Stimulated activated CD8-positive, alpha-beta memory T cell treated with anti-CD3 and anti-CD28 coated beads, Interleukin-12 subunit alpha, Interleukin-12 subunit beta, amount 100 ng/mL, for 24 hours (primary cell): Measurements from ENCODE around the gene KLHL42.
A peak's percentile ranks its signal among the peaks of the same experiment; 100 is the strongest.
"Not testable (repeated sequence)": the region's sequence is repeated elsewhere in the genome, so short reads cannot be mapped to it uniquely, and the experiment has no call there.

Experiments
- DNase-seq: peaks from one replicate; pipeline ENCODE4 v3.0.0-alpha.2; 2020; ENCODE audit errors: extremely low read depth

KLHL42 gene

DNA sequence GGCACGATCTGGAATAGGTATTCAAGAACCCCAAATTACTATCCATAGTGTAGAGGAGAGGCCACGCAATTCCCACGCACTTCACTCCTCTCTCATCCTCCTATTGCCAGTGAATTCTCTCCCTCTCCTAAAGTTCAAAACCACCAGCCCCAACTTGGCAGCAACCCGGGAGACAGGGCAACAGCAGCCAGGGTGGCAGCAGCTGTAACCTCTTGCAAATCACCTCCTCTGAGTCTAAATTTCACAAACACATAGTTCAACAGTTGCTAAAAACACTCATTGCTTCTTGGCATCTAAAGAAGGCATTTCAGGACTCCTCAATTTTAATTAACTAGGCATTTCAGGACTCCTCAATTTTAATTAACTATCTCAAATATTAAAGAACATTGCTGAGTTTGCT, 37.7 kb downstream of the KLHL42 start:
- DNase-seq = no peak

DNA sequence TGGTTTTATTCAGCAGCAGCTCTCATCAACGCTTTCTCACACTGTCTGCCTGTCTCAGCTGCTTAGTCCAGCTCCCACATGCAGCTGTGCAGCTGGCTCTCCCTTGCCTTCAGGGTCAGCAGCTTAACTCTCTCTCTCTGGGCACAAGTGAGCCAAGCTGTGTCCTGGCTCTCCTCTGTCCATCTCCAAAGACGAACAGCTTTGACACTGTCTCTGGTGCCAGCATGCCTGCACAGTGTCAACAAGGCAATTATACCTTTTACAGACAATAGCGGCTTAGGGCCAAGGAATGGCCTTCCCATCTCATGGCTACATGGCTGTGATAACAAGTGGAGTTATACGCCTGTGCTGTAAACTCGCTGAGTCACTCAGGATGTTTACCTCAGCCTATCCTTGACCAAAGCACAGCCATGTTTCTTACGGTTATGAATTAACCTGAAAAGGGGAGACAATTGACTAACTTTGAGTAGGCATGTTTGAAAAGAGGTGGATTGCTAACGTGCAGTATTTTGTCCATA, 38.4 kb downstream of the KLHL42 start:
- no peak for DNase-seq

DNA sequence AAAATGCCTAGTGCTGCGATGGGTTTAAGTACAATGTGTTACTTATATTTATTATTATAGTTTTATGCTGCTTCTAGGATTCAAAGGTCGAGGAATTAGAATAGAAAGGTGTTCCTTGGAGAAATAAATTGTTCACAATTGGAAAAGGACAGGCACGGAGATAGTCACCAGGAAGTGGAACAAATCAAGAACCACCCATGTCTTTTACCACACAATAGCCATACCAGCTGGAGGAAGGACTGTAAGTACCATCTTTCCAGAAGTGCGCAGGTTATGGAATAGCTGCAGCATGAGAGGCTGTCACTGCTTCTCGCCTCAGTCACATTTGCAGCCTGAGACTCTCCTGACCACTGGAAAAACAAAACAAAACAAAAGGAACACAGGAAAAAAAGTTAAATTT, 40.5 kb downstream of the KLHL42 start:
- DNase-seq = no peak

DNA sequence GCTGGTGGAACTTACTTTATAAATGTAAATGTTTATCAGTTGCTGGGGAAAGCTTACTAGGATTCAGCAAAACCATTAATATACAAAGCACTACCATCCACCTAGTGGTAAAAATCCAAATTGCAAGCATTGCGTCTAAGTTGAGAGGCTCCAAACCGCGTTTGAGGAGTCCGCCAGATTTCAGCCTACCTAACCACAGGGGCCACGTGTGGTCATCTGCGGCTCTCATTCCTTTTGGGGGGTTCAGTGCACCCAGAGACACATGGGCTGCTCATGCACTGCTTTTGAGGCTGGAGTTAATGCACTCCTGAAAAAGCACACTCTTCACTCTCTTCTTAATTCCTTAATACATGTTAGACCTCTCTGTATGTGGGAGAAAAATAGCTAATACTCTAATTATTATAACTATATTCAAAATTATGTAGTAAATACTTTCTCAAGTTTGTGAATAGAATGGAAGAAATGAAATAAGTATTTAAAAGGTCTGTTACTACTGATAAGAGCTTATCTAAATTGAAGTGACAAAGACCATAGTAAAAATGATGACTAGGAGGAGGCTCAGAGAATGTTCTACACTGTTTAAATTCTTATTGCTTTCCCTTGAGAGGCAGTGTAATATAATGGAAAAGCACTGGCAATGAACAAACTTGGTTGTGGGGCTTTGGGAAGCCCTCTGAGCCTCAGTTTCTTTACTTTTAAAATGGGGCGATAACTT, 41.4 kb downstream of the KLHL42 start:
- DNase-seq = peak; percentile 12

DNA sequence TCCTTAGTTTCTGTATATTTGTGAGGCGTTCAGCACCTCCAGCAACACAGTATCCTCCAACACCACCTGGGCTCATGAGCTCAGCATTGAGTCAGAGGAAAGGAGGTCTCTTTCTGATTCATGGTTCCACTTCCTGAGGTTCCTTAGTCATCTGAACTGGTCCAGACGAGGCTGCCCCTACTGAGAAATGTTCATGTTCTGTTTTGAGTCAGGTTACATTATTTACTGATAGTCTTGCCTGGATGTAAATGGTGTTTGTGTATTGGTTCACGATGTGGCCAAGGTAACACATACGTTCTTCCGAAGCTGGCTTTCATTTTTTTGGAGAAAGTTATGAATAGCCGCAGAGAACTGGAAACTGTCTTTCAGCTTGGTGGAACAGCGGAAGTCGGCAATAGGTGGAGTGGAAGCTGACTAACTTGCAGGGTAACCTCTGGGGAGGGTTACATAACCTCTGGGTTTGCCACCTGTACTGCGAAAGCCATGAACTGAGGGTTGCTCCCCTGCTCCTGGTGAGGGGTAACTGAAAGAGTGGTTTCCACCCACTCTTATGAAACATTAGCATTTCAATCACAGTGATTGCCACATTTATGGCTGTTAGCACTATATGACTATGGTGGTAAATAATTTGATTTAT, 42.2 kb downstream of the KLHL42 start:
- peak; percentile 19 for DNase-seq

DNA sequence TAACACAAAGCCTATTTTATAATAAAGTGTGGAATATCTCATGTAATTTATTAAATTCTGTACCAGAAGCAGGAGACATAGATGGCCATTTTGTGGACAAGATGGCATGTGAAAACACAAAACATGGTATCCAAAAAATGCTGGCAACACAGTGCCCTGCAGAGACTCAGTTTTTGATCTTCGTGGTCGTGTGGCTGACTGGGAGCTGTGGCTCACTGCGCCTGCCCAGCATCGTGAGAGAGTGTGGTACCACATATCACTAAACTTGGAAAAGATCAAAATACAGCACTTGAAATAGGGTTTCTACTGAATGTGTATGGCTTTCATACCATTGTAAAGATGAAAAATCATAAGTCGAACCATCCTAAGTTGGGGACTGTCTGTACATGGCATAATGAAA, 43.0 kb downstream of the KLHL42 start:
- DNase-seq = no peak

DNA sequence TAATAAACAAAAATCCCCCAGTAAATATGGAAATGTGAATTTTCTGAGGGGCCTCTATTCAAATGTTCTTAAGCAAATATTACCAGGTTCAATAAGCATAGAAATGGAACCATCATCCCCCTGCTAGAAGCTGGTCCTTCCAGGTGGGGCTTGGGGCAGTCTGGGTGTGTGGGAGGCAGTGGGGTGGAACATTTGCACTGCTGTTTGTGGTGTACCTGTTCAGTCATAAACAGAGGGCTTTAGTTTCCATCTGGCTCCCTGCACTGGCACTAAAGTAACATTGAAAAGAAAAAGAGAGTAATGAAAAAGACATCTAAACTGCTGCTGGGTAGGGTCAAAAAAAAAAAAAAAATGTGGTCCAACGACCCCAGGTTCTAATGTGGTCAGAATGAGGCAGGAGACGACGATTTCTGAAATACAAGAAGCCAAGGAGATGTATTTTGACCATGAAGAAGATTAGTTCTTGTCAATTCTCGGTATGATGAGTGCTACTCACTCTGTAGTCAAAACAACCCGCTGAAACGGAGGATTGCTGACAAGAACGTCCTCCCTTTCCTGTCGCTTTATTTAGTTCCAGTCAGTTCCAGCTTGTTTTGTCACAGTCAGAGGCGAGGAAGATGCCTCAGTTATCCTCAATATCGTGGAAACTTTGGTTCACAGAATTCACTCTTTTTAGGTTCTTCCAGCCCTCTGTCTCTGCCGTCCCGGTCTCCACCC, 44.3 kb downstream of the KLHL42 start:
- DNase-seq = no peak

DNA sequence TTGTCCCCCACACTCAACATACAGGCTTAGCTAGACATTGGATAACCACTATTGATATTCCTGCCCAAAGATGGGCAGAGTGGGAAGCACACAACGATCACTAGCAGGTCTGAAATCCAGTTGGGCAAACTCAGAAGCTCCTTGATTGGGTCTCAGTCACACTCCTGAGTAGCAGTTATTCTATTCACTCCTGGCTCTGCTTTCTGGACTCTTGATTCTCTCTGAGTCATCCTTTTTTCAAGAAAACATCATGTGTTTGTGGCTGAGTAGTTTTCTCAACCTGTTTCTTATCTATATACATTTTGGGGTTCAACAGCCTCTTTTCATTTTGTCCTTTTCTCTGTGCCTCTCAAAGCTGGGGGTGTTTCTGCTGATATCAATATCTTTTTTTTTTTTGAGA, 46.0 kb downstream of the KLHL42 start:
- no peak for DNase-seq

DNA sequence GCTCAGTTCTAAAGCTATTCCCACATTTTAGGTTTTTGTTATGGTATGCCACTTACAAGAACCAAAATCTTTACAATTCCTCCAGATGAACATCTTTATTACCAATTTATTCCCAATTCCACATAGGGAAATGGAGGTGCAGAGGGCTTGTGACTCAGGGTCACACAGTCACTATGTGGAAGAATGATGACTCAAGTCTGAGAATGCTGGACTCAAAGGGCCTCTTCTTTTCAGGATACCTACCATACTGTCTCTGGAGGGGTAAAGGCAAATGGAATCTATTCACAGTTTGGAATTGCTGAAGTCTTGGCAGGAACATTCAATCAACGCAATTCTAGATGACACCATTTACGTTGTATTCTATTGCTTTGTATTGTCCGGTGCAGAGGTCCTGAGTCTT, 48.2 kb downstream of the KLHL42 start:
- DNase-seq = no peak

DNA sequence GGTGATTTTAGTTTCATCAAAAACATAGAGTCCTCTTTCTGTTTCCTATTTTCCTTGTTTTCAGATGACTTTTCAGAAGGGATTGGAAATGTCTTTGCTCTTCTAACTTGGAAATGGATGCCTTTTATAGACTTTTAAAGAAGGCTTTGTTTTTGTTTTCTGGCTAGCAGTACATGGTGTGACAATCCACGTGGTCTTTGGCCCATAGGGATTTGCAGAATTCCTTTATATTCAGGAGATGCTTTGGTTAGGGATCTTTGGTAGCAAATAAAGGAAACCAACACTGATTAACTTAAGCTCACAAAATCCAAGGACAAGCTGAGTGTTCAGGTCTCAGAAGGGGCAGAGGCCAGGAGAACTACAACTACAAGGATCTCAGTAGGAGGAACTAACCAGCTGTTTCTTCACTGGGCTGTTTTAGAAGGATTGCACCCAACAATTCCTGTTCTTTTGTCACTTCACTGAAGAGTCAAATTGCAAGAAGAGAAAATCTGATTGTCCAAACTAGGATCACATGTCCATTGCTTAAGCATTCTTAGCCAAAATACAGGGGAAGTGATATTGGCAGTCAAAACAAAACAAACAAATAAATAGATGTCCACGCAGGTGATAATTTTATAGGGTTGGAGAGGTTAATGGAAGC, 58.6 kb downstream of the KLHL42 start:
- DNase-seq = no peak

DNA sequence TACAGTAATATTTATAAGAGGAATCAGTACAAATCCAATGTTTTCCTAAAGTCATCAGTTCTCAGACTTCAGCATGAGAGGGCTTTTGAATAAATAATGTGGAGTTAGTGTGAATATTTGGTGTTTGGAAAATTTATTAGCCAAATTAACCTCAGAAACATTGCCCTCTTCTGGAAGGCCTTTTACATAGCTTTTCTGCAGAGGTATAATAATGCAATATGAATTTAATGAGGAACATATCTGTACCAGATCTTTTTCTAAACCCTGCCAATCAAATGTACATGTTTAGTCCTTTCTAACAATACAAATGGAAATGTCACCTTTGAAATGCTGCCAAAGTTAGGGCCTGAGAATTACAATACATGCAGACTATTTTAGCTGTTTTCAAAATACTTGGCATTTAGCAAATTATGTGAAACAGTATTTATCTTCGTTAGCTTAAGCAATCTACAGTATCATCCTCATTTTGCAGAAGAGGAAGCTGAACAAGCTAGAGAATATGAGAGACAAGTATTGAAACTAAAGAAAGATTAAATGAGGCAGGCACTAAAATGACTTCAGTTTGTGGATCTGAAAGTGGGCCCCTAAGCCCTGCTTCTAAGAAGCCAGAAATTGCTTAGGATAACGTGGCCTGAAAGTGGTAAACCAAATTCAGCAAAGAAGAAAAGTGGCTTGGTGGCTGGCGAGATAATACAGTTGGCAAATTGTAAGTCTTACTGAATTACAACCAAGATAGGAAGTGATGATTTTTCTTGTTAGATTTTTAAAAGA, 60.4 kb downstream of the KLHL42 start:
- DNase-seq = no peak

DNA sequence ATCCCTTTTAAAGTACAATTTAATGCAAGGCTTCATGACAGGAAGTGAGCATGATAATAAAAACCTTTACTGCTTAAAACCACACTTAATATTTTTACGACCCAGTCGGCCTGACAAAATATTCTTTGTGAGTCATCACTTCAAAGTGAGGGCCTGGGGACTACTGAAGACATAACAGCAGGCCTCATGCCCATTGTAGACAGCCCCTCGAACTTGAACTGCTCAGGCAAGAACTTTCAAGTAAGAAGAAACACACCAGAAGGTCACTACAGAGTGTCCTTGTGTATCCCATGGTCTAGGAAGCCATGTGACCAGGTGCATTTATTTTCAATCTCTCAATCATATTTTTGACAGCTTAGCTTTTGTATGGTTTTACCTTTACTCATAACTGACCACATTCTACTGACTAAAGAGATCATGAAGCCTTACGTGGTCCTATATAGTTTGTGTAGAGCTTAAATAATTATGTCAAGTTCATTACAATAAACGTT, 61.4 kb downstream of the KLHL42 start:
- DNase-seq = no peak

DNA sequence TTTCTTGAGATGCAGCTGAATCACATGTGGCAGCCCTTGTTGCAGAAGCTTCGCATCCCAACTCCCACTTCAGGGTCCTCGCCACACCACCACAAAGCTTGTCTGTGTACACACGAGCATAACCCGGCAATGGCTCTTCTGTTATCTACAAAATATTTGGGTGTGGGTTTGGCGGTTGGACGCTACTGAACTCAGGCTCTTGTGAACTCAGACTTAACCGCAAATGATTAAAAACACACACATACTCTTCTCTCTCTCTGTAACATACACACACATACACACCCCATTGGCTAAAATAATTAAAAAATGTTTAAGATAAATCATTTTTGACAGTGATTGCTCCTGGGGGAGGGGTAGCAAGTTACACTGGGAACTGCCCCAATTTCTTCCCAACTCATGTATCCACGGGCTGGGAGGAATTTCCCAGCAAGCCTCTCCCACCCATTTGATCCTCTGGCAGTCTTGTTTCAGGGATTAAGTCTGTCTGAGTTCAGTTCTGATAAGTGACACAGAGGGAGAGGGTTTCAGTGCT, 63.7 kb downstream of the KLHL42 start:
- DNase-seq = no peak

DNA sequence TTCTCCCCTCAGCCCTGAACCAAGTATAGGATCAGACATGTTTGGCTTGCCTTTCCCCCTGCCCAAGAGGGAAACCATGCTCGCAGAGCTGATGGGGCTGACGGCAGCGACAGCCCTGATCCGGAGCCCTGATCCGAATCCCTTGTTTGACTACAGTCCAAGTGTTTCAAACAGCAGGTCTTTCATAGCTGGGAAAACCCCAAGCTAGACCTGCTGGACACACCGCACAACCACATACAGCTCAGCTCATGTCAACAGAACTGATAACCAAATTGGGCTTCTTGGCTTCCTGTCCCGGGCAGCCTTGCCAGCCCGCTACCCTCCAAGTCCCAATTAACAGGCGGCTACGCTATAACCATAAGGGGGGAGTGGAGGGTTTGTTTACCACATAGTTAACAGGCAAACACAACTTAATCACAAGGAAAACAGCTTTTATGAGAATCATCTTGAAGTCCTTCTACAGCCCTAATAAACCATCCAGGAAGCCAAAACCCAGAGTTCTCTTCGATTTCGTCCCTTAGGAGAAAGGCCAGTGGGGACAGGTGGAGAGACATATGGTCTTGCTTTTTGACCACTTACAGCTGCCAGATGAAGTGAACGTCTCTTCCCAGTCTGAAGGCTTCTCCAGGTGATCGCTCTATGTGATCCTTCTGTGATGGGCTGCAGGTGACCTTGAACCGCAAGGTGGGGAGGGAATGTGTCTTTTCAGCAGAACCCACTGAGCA, 64.5 kb downstream of the KLHL42 start:
- DNase-seq = no peak

DNA sequence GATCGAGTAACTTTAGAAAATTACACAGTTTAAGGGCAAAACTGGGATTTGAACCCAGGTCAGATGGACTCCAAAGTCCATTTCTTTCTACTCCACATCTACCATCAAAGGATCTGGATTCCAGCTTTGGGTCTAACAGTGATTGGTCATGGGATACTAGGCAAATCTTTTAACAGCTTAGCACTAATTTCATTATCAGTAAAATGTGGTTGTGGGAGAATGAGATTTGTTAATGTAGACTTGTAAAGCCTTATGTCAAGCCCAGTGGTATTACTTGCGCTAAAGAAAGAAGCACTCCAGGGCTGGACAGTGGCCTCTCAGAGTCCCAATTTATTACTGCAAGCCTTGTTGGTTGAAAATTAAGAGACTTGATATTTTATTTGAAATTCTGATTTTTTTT, 65.2 kb downstream of the KLHL42 start:
- no peak for DNase-seq

DNA sequence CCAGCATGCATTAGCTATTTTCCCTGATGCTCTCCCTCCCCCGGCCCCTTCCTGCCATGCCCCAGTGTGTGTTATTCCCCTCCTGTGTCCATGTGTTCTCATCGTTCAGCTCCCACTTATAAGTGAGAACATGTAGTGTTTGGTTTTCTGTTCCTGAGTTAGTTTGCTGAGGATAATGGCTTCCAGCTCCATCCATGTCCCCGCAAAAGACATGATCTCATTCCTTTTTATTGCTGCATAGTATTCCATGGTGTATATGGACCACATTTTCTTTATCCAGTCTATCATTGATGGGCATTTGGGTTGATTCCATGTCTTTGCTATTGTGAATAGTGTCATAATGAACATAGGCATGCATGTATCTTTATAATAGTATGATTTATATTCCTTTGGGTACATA, 65.7 kb downstream of the KLHL42 start:
- not testable (repeated sequence) for DNase-seq

DNA sequence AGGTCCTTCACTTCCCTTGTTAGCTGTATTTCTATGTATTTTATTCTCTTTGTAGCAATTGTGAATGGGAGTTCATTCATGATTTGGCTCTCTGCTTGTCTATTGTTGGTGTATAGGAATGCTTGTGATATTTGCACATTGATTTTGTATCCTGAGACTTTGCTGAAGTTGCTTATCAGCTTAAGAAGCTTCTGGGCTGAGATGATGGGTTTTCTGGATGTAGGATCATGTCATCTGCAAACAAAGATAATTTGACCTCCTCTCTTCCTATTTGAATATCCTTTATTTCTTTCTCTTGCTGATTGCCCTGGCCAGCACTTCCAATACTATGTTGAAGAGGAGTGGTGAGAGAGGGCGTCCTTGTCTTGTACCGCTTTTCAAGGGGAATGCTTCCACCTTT, 67.3 kb downstream of the KLHL42 start:
- DNase-seq = not testable (repeated sequence)

DNA sequence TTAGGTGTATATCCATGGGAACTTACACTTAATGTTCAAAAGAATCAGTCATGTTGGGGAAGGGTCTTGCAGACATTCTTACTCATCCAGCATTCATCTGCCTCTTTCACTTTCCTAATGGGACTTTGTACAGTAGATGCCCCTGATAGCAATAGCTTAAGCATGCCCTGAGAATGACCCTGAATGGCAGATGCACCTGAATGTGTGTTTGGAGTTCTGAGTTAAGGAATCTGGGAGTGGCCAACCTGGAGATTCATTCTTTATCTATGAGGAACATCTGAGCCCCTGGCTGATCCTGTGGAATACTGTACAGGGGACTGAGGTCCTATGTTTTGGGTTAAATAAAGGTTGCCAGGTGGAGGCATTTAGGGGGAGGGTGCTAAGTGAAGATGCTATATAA, 71.3 kb downstream of the KLHL42 start:
- DNase-seq = no peak

DNA sequence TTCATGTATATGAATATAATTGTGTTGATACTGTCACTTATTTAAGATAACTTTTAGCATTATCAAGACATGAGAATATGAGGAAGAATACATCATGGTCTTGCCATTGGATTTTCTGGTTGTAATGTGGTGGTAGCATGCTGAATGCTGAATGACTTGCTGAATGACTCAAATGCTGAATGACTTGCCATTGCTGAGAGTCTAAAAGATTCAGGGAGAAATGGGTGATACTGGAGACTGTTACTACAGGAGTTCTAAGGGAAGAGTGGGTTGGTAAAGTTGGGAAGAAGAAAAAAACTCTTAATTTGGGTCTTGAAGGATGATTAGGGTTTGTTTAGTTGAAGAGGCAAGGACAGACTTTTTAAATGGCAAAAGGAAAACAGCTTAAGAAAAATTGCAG, 72.1 kb downstream of the KLHL42 start:
- no peak for DNase-seq
